Activated CD8-positive, alpha-beta memory T cell treated with anti-CD3 and anti-CD28 coated beads, Interleukin-2, amount 10 ng/mL, durations not matched to agents 7 days and 5 days (primary cell): ENCODE results near the gene LPO. TPM values are rescaled to one million over a fixed set of nuclear protein-coding genes. Genes with fewer than 3 reads are reported as not detected.

Experiments
- ATAC-seq: fragments of 150-1000 bp; cut with Tn5 transposase; one replicate; pipeline ENCODE4 v1.10.0; 2021; ENCODE audit warnings: moderate library complexity
- CTCF ChIA-PET: fragments of 350-600 bp; sonication (Branson Sonifier 250); formaldehyde crosslinking; loops from one replicate; lab custom pipeline; 2021; ENCODE audit warnings: antibody characterized with exemption; lab: Charles Lee
- DNase-seq: peaks from one replicate; pipeline ENCODE4 v3.0.0-alpha.2; 2020
- H3K27ac Mint-ChIP-seq: one replicate; pipeline ENCODE4 v1.8.0; 2021; ENCODE audit warnings: mild to moderate bottlenecking, mixed read lengths
- H3K27me3 Mint-ChIP-seq: one replicate; pipeline ENCODE4 v1.8.0; 2021; ENCODE audit warnings: mixed read lengths
- H3K36me3 Mint-ChIP-seq: one replicate; pipeline ENCODE4 v1.8.0; 2021; ENCODE audit warnings: mild to moderate bottlenecking, mixed read lengths
- H3K4me1 Mint-ChIP-seq: one replicate; pipeline ENCODE4 v1.8.0; 2021; ENCODE audit warnings: mixed read lengths
- H3K4me3 Mint-ChIP-seq: one replicate; pipeline ENCODE4 v1.8.0; 2021; ENCODE audit warnings: mild to moderate bottlenecking, moderate library complexity, mixed read lengths
- H3K9me3 Mint-ChIP-seq: one replicate; pipeline ENCODE4 v1.8.0; 2022; ENCODE audit warnings: low read depth, mixed read lengths
- total RNA-seq, 2 experiments: library from RNA; stranded (reverse); gene quantifications; one replicate each; pipeline ENCODE4 v1.2.3, GENCODE V29; 2021

Gene LPO
- total RNA-seq, 2 experiments from 2014 or later, result not detected

GRCh38 chr17:58268326-58268725 lies 29.9 kb downstream of the LPO start:
- DNase-seq (peak; percentile 19), ATAC-seq (no peak)
- Mint-ChIP-seq H3K4me3 (no peak overlapping the region), H3K27ac (no peak overlapping the region), H3K27me3 (peaks cover 30% of the 10 kb centered on the region), H3K36me3 (no peaks in the 10 kb centered on the region), H3K4me1 (peaks cover 2% of the 10 kb centered on the region), H3K9me3 (no peaks in the 10 kb centered on the region)
- CTCF ChIA-PET, result interaction anchor here (4.1 kb wide), 1 partner anchor 19 kb away, joined by 14 read pairs; no protein-coding TSS in a partner anchor

- H3K27ac Mint-ChIP-seq, result no peak overlapping the region
- peaks cover 9% of the 10 kb centered on the region for H3K4me1 Mint-ChIP-seq
- H3K9me3 Mint-ChIP-seq, result no peaks in the 10 kb centered on the region
- no peaks in the 10 kb centered on the region for H3K36me3 Mint-ChIP-seq
- ATAC-seq (no peak), DNase-seq (peak; percentile 34)
- peaks cover 24% of the 10 kb centered on the region for H3K27me3 Mint-ChIP-seq
- CTCF ChIA-PET, result interaction anchor here (4.1 kb wide), 1 partner anchor 19 kb away, joined by 14 read pairs; no protein-coding TSS in a partner anchor
- no peak overlapping the region for H3K4me3 Mint-ChIP-seq
Measured at GRCh38 chr17:58268774-58269556, 30.6 kb downstream of the LPO start.

- Mint-ChIP-seq H3K9me3 (no peaks in the 10 kb centered on the region), H3K27me3 (peaks cover 17% of the 10 kb centered on the region), H3K4me3 (no peak overlapping the region), H3K4me1 (peaks cover 10% of the 10 kb centered on the region), H3K36me3 (no peaks in the 10 kb centered on the region), H3K27ac (no peak overlapping the region)
- ATAC-seq, result no peak
- DNase-seq, result peak; percentile 21
- CTCF ChIA-PET, result interaction anchor here (0.9 kb wide), 1 partner anchor 14 kb away, joined by 3 read pairs; no protein-coding TSS in a partner anchor
Measured at GRCh38 chr17:58269557-58270291, 31.3 kb downstream of the LPO start.

GRCh38 chr17:58270476-58271215 lies 32.3 kb downstream of the LPO start:
- Mint-ChIP-seq H3K36me3 (no peaks in the 10 kb centered on the region), H3K9me3 (no peaks in the 10 kb centered on the region), H3K4me3 (no peak overlapping the region), H3K27me3 (peaks cover 11% of the 10 kb centered on the region), H3K4me1 (peaks cover 10% of the 10 kb centered on the region), H3K27ac (no peak overlapping the region)
- CTCF ChIA-PET, result interaction anchor here (0.9 kb wide), 1 partner anchor 13 kb away, joined by 3 read pairs; no protein-coding TSS in a partner anchor
- ATAC-seq (peak; percentile 27), DNase-seq (peak; percentile 34)

- peaks cover 10% of the 10 kb centered on the region for H3K4me1 Mint-ChIP-seq
- H3K4me3 Mint-ChIP-seq, result no peak overlapping the region
- no peak overlapping the region for H3K27ac Mint-ChIP-seq
- H3K27me3 Mint-ChIP-seq, result peaks cover 13% of the 10 kb centered on the region
- H3K36me3 Mint-ChIP-seq, result no peaks in the 10 kb centered on the region
- peak; percentile 31 for DNase-seq
- CTCF ChIA-PET, result no interaction called here
- no peaks in the 10 kb centered on the region for H3K9me3 Mint-ChIP-seq
- ATAC-seq, result no peak
Measured at GRCh38 chr17:58271216-58271931, 33.0 kb downstream of the LPO start.

GRCh38 chr17:58272367-58273280 lies 34.2 kb downstream of the LPO start:
- DNase-seq, result peak; percentile 34
- Mint-ChIP-seq H3K36me3 (no peaks in the 10 kb centered on the region), H3K27ac (no peak overlapping the region), H3K27me3 (peaks cover 9% of the 10 kb centered on the region), H3K4me1 (peaks cover 10% of the 10 kb centered on the region), H3K4me3 (no peak overlapping the region), H3K9me3 (no peaks in the 10 kb centered on the region)
- CTCF ChIA-PET, result interaction anchor here (0.8 kb wide), 1 partner anchor 23 kb away, joined by 3 read pairs; no protein-coding TSS in a partner anchor
- no peak for ATAC-seq

- DNase-seq (peak; percentile 40), ATAC-seq (no peak)
- CTCF ChIA-PET, result no interaction called here
- Mint-ChIP-seq H3K4me1 (peaks cover 10% of the 10 kb centered on the region), H3K27ac (no peak overlapping the region), H3K4me3 (no peak overlapping the region), H3K36me3 (no peaks in the 10 kb centered on the region), H3K27me3 (peaks cover 16% of the 10 kb centered on the region), H3K9me3 (no peaks in the 10 kb centered on the region)
Measured at GRCh38 chr17:58273453-58274104, 35.2 kb downstream of the LPO start.

GRCh38 chr17:58275417-58275816 lies 37.0 kb downstream of the LPO start:
- H3K4me1 Mint-ChIP-seq, result peaks cover 15% of the 10 kb centered on the region
- ATAC-seq (no peak), DNase-seq (no peak)
- H3K36me3 Mint-ChIP-seq, result no peaks in the 10 kb centered on the region
- no peak overlapping the region for H3K27ac Mint-ChIP-seq
- peaks cover 31% of the 10 kb centered on the region for H3K27me3 Mint-ChIP-seq
- no peaks in the 10 kb centered on the region for H3K9me3 Mint-ChIP-seq
- H3K4me3 Mint-ChIP-seq, result no peak overlapping the region
- CTCF ChIA-PET, result interaction anchor here (1.1 to 1.6 kb wide), 3 partner anchors 13 to 103 kb away, joined by 3 to 6 read pairs (median 4); no protein-coding TSS in a partner anchor

- no peak overlapping the region for H3K27ac Mint-ChIP-seq
- ATAC-seq (no peak), DNase-seq (no peak)
- no peaks in the 10 kb centered on the region for H3K36me3 Mint-ChIP-seq
- peaks cover 15% of the 10 kb centered on the region for H3K4me1 Mint-ChIP-seq
- no peak overlapping the region for H3K4me3 Mint-ChIP-seq
- CTCF ChIA-PET, result interaction anchor here (1.0 to 1.8 kb wide), 5 partner anchors 11 to 102 kb away, joined by 3 to 6 read pairs (median 5); no protein-coding TSS in a partner anchor
- no peaks in the 10 kb centered on the region for H3K9me3 Mint-ChIP-seq
- peaks cover 36% of the 10 kb centered on the region for H3K27me3 Mint-ChIP-seq
Measured at GRCh38 chr17:58276423-58276822, 38.0 kb downstream of the LPO start.

GRCh38 chr17:58277107-58277801 lies 38.9 kb downstream of the LPO start:
- no peaks in the 10 kb centered on the region for H3K9me3 Mint-ChIP-seq
- no peak overlapping the region for H3K27ac Mint-ChIP-seq
- H3K4me3 Mint-ChIP-seq, result no peak overlapping the region
- H3K36me3 Mint-ChIP-seq, result no peaks in the 10 kb centered on the region
- ATAC-seq (no peak), DNase-seq (no peak)
- H3K4me1 Mint-ChIP-seq, result peaks cover 15% of the 10 kb centered on the region
- H3K27me3 Mint-ChIP-seq, result peaks cover 40% of the 10 kb centered on the region
- CTCF ChIA-PET, result interaction anchor here (1.2 to 1.8 kb wide), 2 partner anchors 10 to 25 kb away, joined by 5 read pairs; no protein-coding TSS in a partner anchor
